H9 (cell line): ENCODE results near the gene DUOXA1. TPM values are rescaled to one million over a fixed set of nuclear protein-coding genes. Genes with fewer than 3 reads are reported as not detected.

Experiments used
- DNase-seq: peaks from one replicate; pipeline ENCODE4 v3.0.0-alpha.2; 2017
- H2AFZ ChIP-seq: one replicate; pipeline ENCODE4 v1.6.1; 2013; ENCODE audit warnings: mild to moderate bottlenecking, low read length, control low read depth, moderate library complexity
- H2AK5ac ChIP-seq: 2 replicates; pipeline ENCODE4 v1.6.1; 2013; ENCODE audit warnings: low read length, control low read depth, mixed read lengths; ENCODE audit not compliant: insufficient read length
- H2BK120ac ChIP-seq: one replicate; pipeline ENCODE4 v1.6.1; 2013; ENCODE audit warnings: low read depth, mild to moderate bottlenecking, low read length, control low read depth, inconsistent platforms; ENCODE audit not compliant: poor library complexity, severe bottlenecking
- H2BK12ac ChIP-seq: 2 replicates; pipeline ENCODE4 v1.6.1; 2013; ENCODE audit warnings: low read length, control low read depth, mixed read lengths, low read depth; ENCODE audit not compliant: insufficient read length
- H2BK15ac ChIP-seq: 2 replicates; pipeline ENCODE4 v1.6.1; 2013; ENCODE audit warnings: low read depth, low read length, control low read depth
- H2BK20ac ChIP-seq: one replicate; pipeline ENCODE4 v1.6.1; 2013; ENCODE audit warnings: low read depth, mild to moderate bottlenecking, low read length, control low read depth, inconsistent platforms; ENCODE audit not compliant: poor library complexity, severe bottlenecking
- H2BK5ac ChIP-seq: 2 replicates; pipeline ENCODE4 v1.6.1; 2013; ENCODE audit warnings: low read length, control low read depth, mixed read lengths; ENCODE audit not compliant: insufficient read length
- H3K14ac ChIP-seq: 2 replicates; pipeline ENCODE4 v1.6.1; 2013; ENCODE audit warnings: low read length, control low read depth; ENCODE audit not compliant: insufficient read depth
- H3K18ac ChIP-seq: 2 replicates; pipeline ENCODE4 v1.6.1; 2013; ENCODE audit warnings: low read depth, mild to moderate bottlenecking, mixed read lengths, low read length, control low read depth; ENCODE audit not compliant: insufficient read length
- H3K23ac ChIP-seq: 2 replicates; pipeline ENCODE4 v1.6.1; 2013; ENCODE audit warnings: low read length, control low read depth, mixed read lengths, low read depth; ENCODE audit not compliant: insufficient read length
- H3K23me2 ChIP-seq: 2 replicates; pipeline ENCODE4 v1.6.1; 2013; ENCODE audit warnings: low read depth, mild to moderate bottlenecking, mixed read lengths, low read length, control low read depth; ENCODE audit not compliant: insufficient read length, poor library complexity, severe bottlenecking
- H3K27ac ChIP-seq: 2 replicates; pipeline ENCODE4 v1.5.1; 2013; ENCODE audit warnings: low read length, control low read depth, mixed read lengths, low read depth; ENCODE audit not compliant: insufficient read length
- H3K27me3 ChIP-seq: 2 replicates; pipeline ENCODE4 v1.6.1; 2013; ENCODE audit warnings: low read length, control low read depth, inconsistent platforms; ENCODE audit not compliant: insufficient read depth
- H3K4ac ChIP-seq: 2 replicates; pipeline ENCODE4 v1.6.1; 2013; ENCODE audit warnings: low read depth, mild to moderate bottlenecking, control low read depth, inconsistent platforms, low read length, moderate library complexity
- H3K4me1 ChIP-seq: 2 replicates; pipeline ENCODE4 v1.6.1; 2013; ENCODE audit warnings: low read length, control low read depth, inconsistent platforms; ENCODE audit not compliant: insufficient read depth
- H3K4me2 ChIP-seq: 2 replicates; pipeline ENCODE4 v1.6.1; 2013; ENCODE audit warnings: low read length, control low read depth, mixed read lengths; ENCODE audit not compliant: insufficient read length, insufficient read depth
- H3K56ac ChIP-seq: 2 replicates; pipeline ENCODE4 v1.6.1; 2013; ENCODE audit warnings: low read depth, mild to moderate bottlenecking, mixed read lengths, low read length, control low read depth; ENCODE audit not compliant: insufficient read length
- H3K79me1 ChIP-seq: 2 replicates; pipeline ENCODE4 v1.6.1; 2013; ENCODE audit warnings: low read depth, mild to moderate bottlenecking, moderate library complexity, low read length, control low read depth, inconsistent platforms; ENCODE audit not compliant: insufficient read depth, poor library complexity, severe bottlenecking
- H3K79me2 ChIP-seq: 2 replicates; pipeline ENCODE4 v1.6.1; 2013; ENCODE audit warnings: low read length, control low read depth, inconsistent platforms; ENCODE audit not compliant: insufficient read depth
- H3K9ac ChIP-seq: 2 replicates; pipeline ENCODE4 v1.6.1; 2013; ENCODE audit warnings: low read length, control low read depth, mixed read lengths; ENCODE audit not compliant: insufficient read length; ENCODE audit errors: extremely low read depth
- H3K9me3 ChIP-seq: one replicate; pipeline ENCODE4 v1.6.1; 2013; ENCODE audit warnings: low read depth, low read length, inconsistent platforms; ENCODE audit not compliant: control insufficient read depth
- H3T11ph ChIP-seq: one replicate; pipeline ENCODE4 v1.6.1; 2013; ENCODE audit warnings: mild to moderate bottlenecking, low read length, control low read depth, inconsistent platforms
- H4K20me1 ChIP-seq: one replicate; pipeline ENCODE4 v1.6.1; 2013; ENCODE audit not compliant: control insufficient read depth, insufficient read length, insufficient read depth
- H4K5ac ChIP-seq: 2 replicates; pipeline ENCODE4 v1.6.1; 2013; ENCODE audit warnings: low read depth, mild to moderate bottlenecking, mixed read lengths, low read length, control low read depth; ENCODE audit not compliant: insufficient read length
- H4K8ac ChIP-seq: replicated peaks from 2 replicates; pipeline ENCODE4 v1.6.1; 2013; ENCODE audit warnings: low read length, control low read depth, mixed read lengths, low read depth; ENCODE audit not compliant: insufficient read length
- H4K91ac ChIP-seq: 2 replicates; pipeline ENCODE4 v1.6.1; 2013; ENCODE audit warnings: low read depth, mild to moderate bottlenecking, moderate library complexity, mixed read lengths, low read length, control low read depth; ENCODE audit not compliant: insufficient read length
- H3K27ac Mint-ChIP-seq, 3 experiments: 2 replicates in 2 of 3; 3 replicates in 1 of 3; pipeline ENCODE4 v1.8.0; 2020 to 2021; ENCODE audit warnings: mixed read lengths in 3 of 3, mild to moderate bottlenecking in 1 of 3, moderate library complexity in 1 of 3
- H3K27me3 Mint-ChIP-seq: 2 replicates; pipeline ENCODE4 v1.8.0; 2021; ENCODE audit warnings: low read depth, mild to moderate bottlenecking, moderate library complexity, mixed read lengths
- H3K36me3 Mint-ChIP-seq, 3 experiments: 2 replicates in 2 of 3; 3 replicates in 1 of 3; pipeline ENCODE4 v1.8.0; 2020 to 2021; ENCODE audit warnings: low read depth in 3 of 3, mixed read lengths in 3 of 3; ENCODE audit not compliant: insufficient read depth in 1 of 3
- H3K4me1 Mint-ChIP-seq, 2 experiments: 2 replicates each; pipeline ENCODE4 v1.8.0; 2020; ENCODE audit warnings: mixed read lengths in 2 of 2
- H3K4me3 Mint-ChIP-seq, 2 experiments: 2 replicates in 1 of 2; 3 replicates in 1 of 2; pipeline ENCODE4 v1.8.0; 2020 to 2021; ENCODE audit warnings: mild to moderate bottlenecking in 2 of 2, mixed read lengths in 2 of 2, moderate library complexity in 1 of 2
- H3K9me3 Mint-ChIP-seq, 2 experiments: 2 replicates in 1 of 2; 3 replicates in 1 of 2; pipeline ENCODE4 v1.8.0; 2020; ENCODE audit warnings: mild to moderate bottlenecking in 2 of 2, mixed read lengths in 2 of 2, moderate library complexity in 1 of 2
- WGBS: extraction: QIAGEN DNeasy Blood & Tissue Kit; methylation state at CpG from one replicate; pipeline ENCODE4 v1.1.7; 2013; ENCODE audit warnings: missing lambda C conversion rate, low lambda C conversion rate, mixed read lengths; ENCODE audit not compliant: insufficient read length; ENCODE audit errors: extremely low coverage; 5-methylcytosine and 5-hydroxymethylcytosine counted together
- total RNA-seq: library from RNA; stranded (reverse); gene quantifications from 2 replicates; pipeline ENCODE4 v1.2.1, GENCODE V29; 2021
- TF ChIP-seq, protein P1 (sequence below): fragments of 200-600 bp; sonication (generic); conservative IDR thresholded peaks from 3 replicates; pipeline ENCODE4 v1.8.0; 2021; ENCODE audit warnings: antibody characterized with exemption, mild to moderate bottlenecking

DUOXA1 gene
- total RNA-seq, 1 experiment from 2014 or later: 1.2 TPM

DNA sequence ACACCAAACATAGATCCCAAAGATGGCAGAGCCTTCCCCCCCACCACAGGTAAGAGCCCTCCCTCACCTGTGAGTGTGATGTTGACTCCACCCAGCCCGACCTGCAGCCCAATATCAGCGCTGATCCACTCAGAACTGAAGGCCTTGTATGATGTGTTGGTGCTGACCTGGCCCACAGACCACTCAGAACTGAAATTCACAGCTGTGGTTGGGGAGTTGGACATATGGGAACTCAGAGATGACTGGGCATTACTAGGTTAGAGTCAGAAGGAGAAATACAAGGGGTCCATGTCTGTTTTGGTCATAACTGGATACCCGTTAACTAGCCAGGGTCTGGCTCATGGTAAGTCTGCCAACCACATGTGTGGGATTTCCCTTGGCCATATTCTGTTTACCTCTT is 8.7 kb downstream of the DUOXA1 start:
- WGBS: no CpG with 5 or more reads among the region's 3 CpGs

More for the DNA sequence above, 8.7 kb downstream of the DUOXA1 start:
- DNase-seq: no peak
- Histone ChIP-seq H3K4me2 (no peak overlapping the region), H3K4ac (no peak overlapping the region), H2BK20ac (no peak overlapping the region), H3K9ac (no peak overlapping the region), H4K91ac (no peak overlapping the region), H4K8ac (no peak overlapping the region), H2BK15ac (no peak overlapping the region), H3K4me1 (no peaks in the 10 kb centered on the region), H3K9me3 (no peaks in the 10 kb centered on the region), H2BK5ac (no peak overlapping the region), H2BK12ac (no peak overlapping the region), H3K79me2 (no peaks in the 10 kb centered on the region), H3K23ac (no peak overlapping the region), H3K56ac (no peak overlapping the region), H3K27ac (no peak overlapping the region), H4K5ac (no peak overlapping the region), H3K27me3 (peaks cover 28% of the 10 kb centered on the region), H2AK5ac (no peak overlapping the region), H2AFZ (no peak overlapping the region), H3K79me1 (no peaks in the 10 kb centered on the region), H3T11ph (no peak overlapping the region), H3K18ac (no peak overlapping the region), H2BK120ac (no peak overlapping the region), H3K23me2 (peaks cover 2% of the 10 kb centered on the region), H3K14ac (no peak overlapping the region), H4K20me1 (peaks cover 3% of the 10 kb centered on the region)
- TF ChIP-seq, protein P1, sequence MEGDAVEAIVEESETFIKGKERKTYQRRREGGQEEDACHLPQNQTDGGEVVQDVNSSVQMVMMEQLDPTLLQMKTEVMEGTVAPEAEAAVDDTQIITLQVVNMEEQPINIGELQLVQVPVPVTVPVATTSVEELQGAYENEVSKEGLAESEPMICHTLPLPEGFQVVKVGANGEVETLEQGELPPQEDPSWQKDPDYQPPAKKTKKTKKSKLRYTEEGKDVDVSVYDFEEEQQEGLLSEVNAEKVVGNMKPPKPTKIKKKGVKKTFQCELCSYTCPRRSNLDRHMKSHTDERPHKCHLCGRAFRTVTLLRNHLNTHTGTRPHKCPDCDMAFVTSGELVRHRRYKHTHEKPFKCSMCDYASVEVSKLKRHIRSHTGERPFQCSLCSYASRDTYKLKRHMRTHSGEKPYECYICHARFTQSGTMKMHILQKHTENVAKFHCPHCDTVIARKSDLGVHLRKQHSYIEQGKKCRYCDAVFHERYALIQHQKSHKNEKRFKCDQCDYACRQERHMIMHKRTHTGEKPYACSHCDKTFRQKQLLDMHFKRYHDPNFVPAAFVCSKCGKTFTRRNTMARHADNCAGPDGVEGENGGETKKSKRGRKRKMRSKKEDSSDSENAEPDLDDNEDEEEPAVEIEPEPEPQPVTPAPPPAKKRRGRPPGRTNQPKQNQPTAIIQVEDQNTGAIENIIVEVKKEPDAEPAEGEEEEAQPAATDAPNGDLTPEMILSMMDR: no peak
- Mint-ChIP-seq H3K27me3 (peaks cover 81% of the 10 kb centered on the region), H3K4me3 (no peak overlapping the region), H3K4me1 (peaks cover 2 to 12% of the 10 kb centered on the region in 2 experiments; a peak in 3 of 4 replicates), H3K9me3 (peaks cover 6 to 9% of the 10 kb centered on the region in 2 experiments), H3K36me3 (no peaks in the 10 kb centered on the region; a peak in 2 of 7 replicates), H3K27ac (no peak overlapping the region)
